Activated CD8-positive, alpha-beta memory T cell treated with anti-CD3 and anti-CD28 coated beads, Interleukin-2, amount 50 U/mL, for 24 hours (primary cell): ENCODE data around the gene CAPN8.

Source experiments
- DNase-seq: peaks from one replicate; pipeline ENCODE4 v3.0.0-alpha.2; 2020; ENCODE audit errors: extremely low read depth

CAPN8 gene

GRCh38 chr1:223665592-223666312 lies at the start of gene CAPN8:
Gene CAPN8, minus strand, starts transcription at chr1:223665701. Its CDS starts 55 bp downstream, at chr1:223665646.
- no peak for DNase-seq

GRCh38 chr1:223714849-223715603 lies 49.5 kb upstream of the CAPN8 start:
- DNase-seq: no peak

GRCh38 chr1:223714421-223714724 lies 48.9 kb upstream of the CAPN8 start:
- DNase-seq: no peak

GRCh38 chr1:223713546-223714420 lies 48.3 kb upstream of the CAPN8 start:
- no peak for DNase-seq

GRCh38 chr1:223712850-223713474 lies 47.5 kb upstream of the CAPN8 start:
- no peak for DNase-seq

- DNase-seq: no peak
These were observed 46.8 kb upstream of the CAPN8 start, which contains the start of gene CAPN2 for GRCh38 chr1:223712194-223712849. Gene CAPN2, plus strand, starts transcription at chr1:223712539. Its CDS starts 102 bp downstream, at chr1:223712641.

- DNase-seq: no peak
These were observed 46.3 kb upstream of the CAPN8 start for GRCh38 chr1:223711747-223712193.

- no peak for DNase-seq
These were observed 45.7 kb upstream of the CAPN8 start for GRCh38 chr1:223711173-223711572.

GRCh38 chr1:223710179-223711133 lies 45.0 kb upstream of the CAPN8 start:
- no peak for DNase-seq

GRCh38 chr1:223709598-223709997 lies 44.1 kb upstream of the CAPN8 start:
- no peak for DNase-seq

GRCh38 chr1:223708651-223709268 lies 43.3 kb upstream of the CAPN8 start:
- DNase-seq: no peak

GRCh38 chr1:223708001-223708359 lies 42.5 kb upstream of the CAPN8 start:
- DNase-seq: no peak

GRCh38 chr1:223707256-223708000 lies 41.9 kb upstream of the CAPN8 start:
- no peak for DNase-seq

- DNase-seq: no peak
These were observed 40.8 kb upstream of the CAPN8 start for GRCh38 chr1:223706077-223706973.

GRCh38 chr1:223704921-223705878 lies 39.7 kb upstream of the CAPN8 start:
- no peak for DNase-seq

GRCh38 chr1:223703668-223704013 lies 38.1 kb upstream of the CAPN8 start:
- no peak for DNase-seq
